Loucy (cell line): ENCODE data around the gene PCDH11Y.
"Not testable (repeated sequence)": the region's sequence is repeated elsewhere in the genome, so short reads cannot be mapped to it uniquely, and the experiment has no call there.

Experiments
- H2AFZ ChIP-seq: fragments of 200-600 bp; sonication (generic); 2 replicates; pipeline ENCODE4 v1.6.0; 2016; ENCODE audit warnings: antibody characterized with exemption, mild to moderate bottlenecking, low read length, moderate library complexity
- H3F3A ChIP-seq: fragments of 200-600 bp; 2 replicates; pipeline ENCODE4 v1.6.0; 2016; ENCODE audit warnings: antibody characterized with exemption, low read depth, mild to moderate bottlenecking
- H3K27me3 ChIP-seq: fragments of 200-600 bp; sonication (generic); 2 replicates; pipeline ENCODE4 v1.6.1; 2014; ENCODE audit warnings: low read length, mild to moderate bottlenecking; ENCODE audit not compliant: insufficient read depth, poor library complexity, severe bottlenecking
- H3K36me3 ChIP-seq: fragments of 200-600 bp; sonication (generic); 2 replicates; pipeline ENCODE4 v1.6.1; 2016; ENCODE audit warnings: low read length; ENCODE audit not compliant: insufficient read depth
- H3K4me1 ChIP-seq: fragments of 200-600 bp; sonication (generic); 2 replicates; pipeline ENCODE4 v1.5.1; 2014; ENCODE audit warnings: low read length, mild to moderate bottlenecking; ENCODE audit not compliant: insufficient read depth, poor library complexity, severe bottlenecking
- H3K4me2 ChIP-seq: fragments of 200-600 bp; sonication (generic); 2 replicates; pipeline ENCODE4 v1.6.0; 2014; ENCODE audit warnings: antibody characterized with exemption, low read length, low read depth, mild to moderate bottlenecking; ENCODE audit not compliant: poor library complexity, severe bottlenecking
- H3K4me3 ChIP-seq: fragments of 200-600 bp; sonication (generic); 2 replicates; pipeline ENCODE4 v1.5.1; 2014; ENCODE audit warnings: low read length, mild to moderate bottlenecking, mixed read lengths; ENCODE audit not compliant: poor library complexity, severe bottlenecking
- H3K79me2 ChIP-seq: fragments of 200-600 bp; sonication (generic); 2 replicates; pipeline ENCODE4 v1.6.1; 2014; ENCODE audit warnings: low read length; ENCODE audit not compliant: insufficient read depth
- H3K9ac ChIP-seq: fragments of 200-600 bp; sonication (generic); 2 replicates; pipeline ENCODE4 v1.6.0; 2014; ENCODE audit warnings: mild to moderate bottlenecking, low read depth, low read length, moderate library complexity; ENCODE audit not compliant: poor library complexity, severe bottlenecking
- H3K9me2 ChIP-seq: fragments of 200-600 bp; sonication (generic); replicated peaks from 2 replicates; pipeline ENCODE4 v1.6.1; 2016; ENCODE audit warnings: low read depth, low read length, mixed read lengths
- H3K9me3 ChIP-seq: fragments of 200-600 bp; sonication (generic); 2 replicates; pipeline ENCODE4 v1.6.1; 2014; ENCODE audit warnings: mild to moderate bottlenecking, antibody characterized with exemption, low read length, low read depth; ENCODE audit not compliant: insufficient read depth
- H4K20me1 ChIP-seq: fragments of 200-600 bp; sonication (generic); 2 replicates; pipeline ENCODE4 v1.6.0; 2014; ENCODE audit warnings: antibody characterized with exemption, low read length, mild to moderate bottlenecking; ENCODE audit not compliant: insufficient read depth, poor library complexity, severe bottlenecking

Gene PCDH11Y, protein sequence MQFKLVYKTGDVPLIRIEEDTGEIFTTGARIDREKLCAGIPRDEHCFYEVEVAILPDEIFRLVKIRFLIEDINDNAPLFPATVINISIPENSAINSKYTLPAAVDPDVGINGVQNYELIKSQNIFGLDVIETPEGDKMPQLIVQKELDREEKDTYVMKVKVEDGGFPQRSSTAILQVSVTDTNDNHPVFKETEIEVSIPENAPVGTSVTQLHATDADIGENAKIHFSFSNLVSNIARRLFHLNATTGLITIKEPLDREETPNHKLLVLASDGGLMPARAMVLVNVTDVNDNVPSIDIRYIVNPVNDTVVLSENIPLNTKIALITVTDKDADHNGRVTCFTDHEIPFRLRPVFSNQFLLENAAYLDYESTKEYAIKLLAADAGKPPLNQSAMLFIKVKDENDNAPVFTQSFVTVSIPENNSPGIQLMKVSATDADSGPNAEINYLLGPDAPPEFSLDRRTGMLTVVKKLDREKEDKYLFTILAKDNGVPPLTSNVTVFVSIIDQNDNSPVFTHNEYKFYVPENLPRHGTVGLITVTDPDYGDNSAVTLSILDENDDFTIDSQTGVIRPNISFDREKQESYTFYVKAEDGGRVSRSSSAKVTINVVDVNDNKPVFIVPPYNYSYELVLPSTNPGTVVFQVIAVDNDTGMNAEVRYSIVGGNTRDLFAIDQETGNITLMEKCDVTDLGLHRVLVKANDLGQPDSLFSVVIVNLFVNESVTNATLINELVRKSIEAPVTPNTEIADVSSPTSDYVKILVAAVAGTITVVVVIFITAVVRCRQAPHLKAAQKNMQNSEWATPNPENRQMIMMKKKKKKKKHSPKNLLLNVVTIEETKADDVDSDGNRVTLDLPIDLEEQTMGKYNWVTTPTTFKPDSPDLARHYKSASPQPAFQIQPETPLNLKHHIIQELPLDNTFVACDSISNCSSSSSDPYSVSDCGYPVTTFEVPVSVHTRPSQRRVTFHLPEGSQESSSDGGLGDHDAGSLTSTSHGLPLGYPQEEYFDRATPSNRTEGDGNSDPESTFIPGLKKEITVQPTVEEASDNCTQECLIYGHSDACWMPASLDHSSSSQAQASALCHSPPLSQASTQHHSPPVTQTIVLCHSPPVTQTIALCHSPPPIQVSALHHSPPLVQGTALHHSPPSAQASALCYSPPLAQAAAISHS (N-terminal part only)

DNA sequence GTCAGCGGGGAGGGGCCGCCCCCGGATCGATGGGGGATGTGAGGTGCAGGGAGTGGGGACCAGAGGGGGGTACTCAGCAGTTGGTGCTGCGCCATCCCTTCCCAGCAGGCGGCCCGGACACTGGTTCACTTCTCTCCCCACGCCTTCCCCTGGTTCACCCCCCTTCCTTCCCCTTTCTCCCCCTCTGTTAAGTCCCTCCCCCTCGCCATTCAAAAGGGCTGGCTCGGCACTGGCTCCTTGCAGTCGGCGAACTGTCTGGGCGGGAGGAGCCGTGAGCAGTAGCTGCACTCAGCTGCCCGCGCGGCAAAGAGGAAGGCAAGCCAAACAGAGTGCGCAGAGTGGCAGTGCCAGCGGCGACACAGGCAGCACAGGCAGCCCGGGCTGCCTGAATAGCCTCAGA is at the start of gene PCDH11Y:
TSS of gene PCDH11Y (plus strand) at position 240 of the 400 bp plus-strand sequence. CDS start 56,804 bp downstream, outside the sequence.
- H3K4me3 ChIP-seq, H3K9me2 ChIP-seq, H4K20me1 ChIP-seq, H3K79me2 ChIP-seq, H3F3A ChIP-seq, H3K4me1 ChIP-seq, H3K9me3 ChIP-seq, H3K9ac ChIP-seq, H3K27me3 ChIP-seq, H2AFZ ChIP-seq, H3K4me2 ChIP-seq, H3K36me3 ChIP-seq: not testable (repeated sequence)

DNA sequence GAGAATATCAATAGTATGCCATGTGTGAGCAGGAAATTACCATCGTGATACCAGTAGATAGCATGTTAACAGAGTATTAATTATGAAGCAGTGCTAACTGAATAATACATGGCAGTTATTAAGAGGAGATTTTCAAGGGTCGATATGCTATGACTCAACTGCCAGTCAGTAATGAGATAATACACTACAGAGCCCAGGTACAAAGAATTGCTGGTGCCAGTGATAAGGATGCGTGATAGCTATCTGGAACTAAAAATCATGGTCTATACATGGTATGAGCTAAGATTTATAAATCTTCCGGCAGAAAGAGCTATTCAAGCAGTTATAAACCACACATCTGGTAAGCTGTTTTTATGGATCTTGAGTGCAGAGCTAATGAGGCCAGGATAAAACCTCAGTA is 32.2 kb upstream of the PCDH11Y start:
- not testable (repeated sequence) for H2AFZ ChIP-seq, H3K27me3 ChIP-seq, H3K9me2 ChIP-seq, H3K4me3 ChIP-seq, H3K4me2 ChIP-seq, H3K79me2 ChIP-seq, H3K9me3 ChIP-seq, H3K9ac ChIP-seq, H4K20me1 ChIP-seq, H3K4me1 ChIP-seq, H3F3A ChIP-seq, H3K36me3 ChIP-seq

DNA sequence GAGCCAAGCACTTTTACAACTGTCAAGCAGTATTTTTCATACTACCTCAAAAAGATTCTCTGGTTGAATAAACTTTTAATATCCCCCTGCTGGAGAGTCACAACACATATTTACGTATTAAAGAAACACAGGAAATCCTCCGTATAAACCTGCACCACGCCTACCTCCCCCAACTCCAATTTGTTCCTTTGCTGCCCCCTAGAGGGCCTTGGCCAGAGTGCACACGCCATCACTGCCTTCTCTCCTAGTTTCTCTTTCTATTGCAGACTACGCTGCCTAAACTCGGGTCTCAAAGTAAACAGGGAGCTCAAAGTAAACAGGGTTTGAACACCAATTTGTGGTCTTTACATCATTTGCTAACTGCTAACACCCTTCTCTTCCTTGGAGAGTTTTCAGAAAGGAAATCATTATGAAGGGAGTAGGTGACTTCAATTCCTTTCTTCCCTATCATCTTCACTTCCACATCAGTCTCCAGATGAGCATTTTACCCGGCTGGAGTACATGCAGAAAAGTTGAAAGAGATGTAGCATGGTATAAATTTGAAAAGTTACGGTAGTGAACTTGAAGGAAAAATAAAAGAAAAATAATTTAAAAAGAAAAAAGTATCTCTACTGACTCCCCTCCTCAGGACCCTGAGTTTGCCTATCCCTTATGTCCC is 8.2 kb upstream of the PCDH11Y start:
- not testable (repeated sequence) for H3F3A ChIP-seq, H3K4me3 ChIP-seq

DNA sequence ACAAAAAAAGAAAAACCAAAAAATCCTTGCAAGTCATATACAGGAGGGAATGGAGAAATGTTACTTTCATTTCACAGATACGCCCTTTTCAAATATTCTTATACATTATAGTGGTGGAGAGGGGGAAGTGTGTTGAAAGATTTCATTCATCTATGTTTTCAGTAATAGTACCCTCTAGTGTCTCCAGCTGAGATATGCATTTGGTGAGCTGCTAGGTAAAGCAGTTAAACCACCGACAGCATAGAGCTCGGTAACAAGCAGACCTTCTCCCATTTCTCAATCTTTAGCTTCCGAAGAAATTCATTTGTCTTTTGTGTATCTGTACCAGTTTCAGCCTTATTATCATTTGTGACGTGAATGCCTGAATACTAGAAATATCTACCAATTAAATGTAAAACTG is 5.2 kb upstream of the PCDH11Y start:
- not testable (repeated sequence) for H3K9me2 ChIP-seq, H3F3A ChIP-seq, H3K27me3 ChIP-seq, H3K4me3 ChIP-seq, H3K9me3 ChIP-seq, H3K36me3 ChIP-seq, H3K9ac ChIP-seq, H3K4me1 ChIP-seq, H4K20me1 ChIP-seq, H3K4me2 ChIP-seq, H2AFZ ChIP-seq, H3K79me2 ChIP-seq

More for the DNA sequence above, 8.2 kb upstream of the PCDH11Y start:
- not testable (repeated sequence) for H3K9me3 ChIP-seq, H3K9ac ChIP-seq, H3K4me1 ChIP-seq, H3K79me2 ChIP-seq, H3K4me2 ChIP-seq, H3K9me2 ChIP-seq, H3K36me3 ChIP-seq, H4K20me1 ChIP-seq, H2AFZ ChIP-seq, H3K27me3 ChIP-seq

DNA sequence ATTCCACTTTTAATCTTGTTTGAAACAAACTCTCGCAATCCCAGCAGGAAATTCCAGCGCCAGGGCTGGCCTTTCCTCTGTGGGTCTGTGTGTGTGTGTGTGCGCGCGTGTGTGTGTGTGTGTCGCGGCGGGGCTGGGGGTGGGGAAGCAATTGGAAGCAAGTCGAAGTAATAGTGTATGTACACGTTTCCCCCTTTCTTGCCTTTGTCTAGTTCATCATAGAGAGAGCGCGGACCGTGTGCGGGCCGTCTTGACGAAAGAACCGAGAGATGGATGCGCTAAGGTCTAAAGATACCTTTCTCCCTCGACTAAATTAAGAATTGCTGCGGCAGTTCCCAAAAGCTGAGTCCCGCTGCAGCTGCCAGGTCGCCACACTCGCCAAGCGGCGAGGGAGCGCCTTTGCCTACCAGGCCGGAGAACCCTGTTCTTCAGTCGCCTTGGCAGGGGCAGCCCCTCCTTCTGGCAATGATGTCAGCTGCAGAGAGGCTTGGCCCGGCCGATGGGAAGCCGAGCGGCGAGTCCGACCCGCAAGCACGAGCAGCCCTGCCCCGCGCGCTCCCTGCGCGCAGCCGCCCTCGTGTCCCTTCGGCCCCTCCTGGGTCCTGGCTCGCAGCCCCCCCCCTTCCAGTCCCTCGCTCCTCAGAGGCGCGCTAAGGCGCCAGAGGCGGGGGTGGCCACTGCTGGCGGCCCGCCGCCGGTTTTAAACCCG is 2.5 kb downstream of the PCDH11Y start:
- H4K20me1 ChIP-seq, H3K4me2 ChIP-seq, H2AFZ ChIP-seq, H3F3A ChIP-seq, H3K9me3 ChIP-seq, H3K79me2 ChIP-seq, H3K9ac ChIP-seq, H3K4me3 ChIP-seq, H3K4me1 ChIP-seq, H3K9me2 ChIP-seq, H3K27me3 ChIP-seq, H3K36me3 ChIP-seq: not testable (repeated sequence)

DNA sequence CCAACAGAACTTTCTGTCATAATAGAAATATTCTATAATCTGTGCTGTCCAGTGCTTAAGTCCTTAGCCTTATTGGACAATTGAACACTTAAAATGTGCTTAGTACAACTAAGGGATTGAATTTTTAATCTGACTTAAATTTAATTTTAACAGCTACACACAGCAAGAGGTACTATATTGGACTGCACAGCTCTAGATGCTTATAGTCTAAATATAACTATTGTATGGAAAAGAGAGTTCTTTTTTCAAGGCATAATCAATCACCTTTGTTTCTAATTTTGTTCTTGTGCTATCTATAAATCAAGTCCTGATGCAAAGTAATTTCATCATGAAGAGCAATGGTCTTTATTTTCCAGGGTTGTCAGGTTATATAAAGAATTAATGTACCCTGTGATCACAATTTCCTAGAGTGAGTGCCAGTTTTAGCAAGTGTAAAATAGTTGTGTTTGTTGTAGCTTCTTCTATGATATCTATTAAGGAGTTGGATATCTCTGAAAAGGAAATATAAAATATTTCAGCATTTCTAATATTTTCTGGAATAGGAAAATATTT is 39.0 kb downstream of the PCDH11Y start:
- not testable (repeated sequence) for H3K9me2 ChIP-seq, H3K9me3 ChIP-seq, H3F3A ChIP-seq, H2AFZ ChIP-seq, H3K4me2 ChIP-seq, H3K36me3 ChIP-seq, H3K79me2 ChIP-seq, H3K27me3 ChIP-seq, H3K4me3 ChIP-seq, H3K9ac ChIP-seq, H4K20me1 ChIP-seq, H3K4me1 ChIP-seq
